Natural killer cell (primary cell): ENCODE data around the gene OLFML2B. TPM values are rescaled to one million over a fixed set of nuclear protein-coding genes. Genes with fewer than 3 reads are reported as not detected.

ENCODE experiments used
- ATAC-seq, 3 donors: fragments of 150-1000 bp in 2 of 3; fragments of 200-7000 bp in 1 of 3; cut with Tn5 transposase; 1 replicate in 1 of 3; 2 replicates in 2 of 3; pipeline ENCODE4 v1.10.0; 2021; ENCODE audit warnings: mild to moderate bottlenecking in 2 of 3, moderate library complexity in 2 of 3
- DNase-seq, 2 donors: peaks; one replicate each; pipeline versions ENCODE4 v3.0.0 to v3.0.0-alpha.2; 2013 to 2021; ENCODE audit warnings: mixed read lengths in 1 of 2
- H3K27ac ChIP-seq: one replicate; pipeline ENCODE4 v1.5.1; 2013; ENCODE audit warnings: mild to moderate bottlenecking, low read length
- H3K27me3 ChIP-seq: one replicate; pipeline ENCODE4 v1.6.1; 2013; ENCODE audit warnings: low read length; ENCODE audit not compliant: control insufficient read depth, insufficient read depth
- H3K36me3 ChIP-seq: one replicate; pipeline ENCODE4 v1.6.1; 2013; ENCODE audit warnings: low read length; ENCODE audit not compliant: control insufficient read depth, insufficient read depth
- H3K4me1 ChIP-seq: one replicate; pipeline ENCODE4 v1.6.1; 2013; ENCODE audit warnings: low read length; ENCODE audit not compliant: control insufficient read depth, insufficient read depth
- H3K4me3 ChIP-seq: one replicate; pipeline ENCODE4 v1.5.1; 2013; ENCODE audit warnings: low read length
- H3K9me3 ChIP-seq: one replicate; pipeline ENCODE4 v1.6.1; 2013; ENCODE audit warnings: low read length; ENCODE audit not compliant: control insufficient read depth, insufficient read depth
- H3K27ac Mint-ChIP-seq, 2 donors: one replicate each; pipeline ENCODE4 v1.8.0; 2022; ENCODE audit warnings: mild to moderate bottlenecking in 2 of 2, mixed read lengths in 2 of 2, moderate library complexity in 1 of 2
- H3K27me3 Mint-ChIP-seq, 2 donors: one replicate each; pipeline ENCODE4 v1.8.0; 2022; ENCODE audit warnings: low read depth in 2 of 2, mixed read lengths in 2 of 2
- H3K36me3 Mint-ChIP-seq: one replicate; pipeline ENCODE4 v1.8.0; 2022; ENCODE audit warnings: mixed read lengths
- H3K4me1 Mint-ChIP-seq, 2 donors: one replicate each; pipeline ENCODE4 v1.8.0; 2022; ENCODE audit warnings: mixed read lengths in 2 of 2
- H3K4me3 Mint-ChIP-seq: one replicate; pipeline ENCODE4 v1.8.0; 2022; ENCODE audit warnings: mild to moderate bottlenecking, moderate library complexity, mixed read lengths
- H3K9me3 Mint-ChIP-seq, 2 donors: one replicate each; pipeline ENCODE4 v1.8.0; 2022; ENCODE audit warnings: mixed read lengths in 2 of 2
- WGBS: methylation state at CpG from one replicate; pipeline ENCODE4 v1.1.7; 2013; ENCODE audit warnings: missing lambda C conversion rate; ENCODE audit not compliant: insufficient coverage; 5-methylcytosine and 5-hydroxymethylcytosine counted together
- intact Hi-C: fragments of 100-400 bp; cut with micrococcal nuclease; formaldehyde crosslinking; loops from one replicate; pipeline ENCODE4 v1.14.2; 2022
- total RNA-seq, 4 donors: library from RNA; stranded (reverse); fragments of 120-200 nt in 1 of 4; gene quantifications; one replicate each; pipeline versions ENCODE4 v1.2.3 to v1.2.4, GENCODE V29; 2013 to 2022
- TF ChIP-seq, protein P1 (sequence below): fragments of 200-600 bp; IDR thresholded peaks from one replicate; pipeline ENCODE4 v1.8.0; 2022; ENCODE audit warnings: antibody characterized with exemption

OLFML2B gene
- total RNA-seq, 3 donors from 2014 or later (not counting 1 experiment from before 2014, with no cell fraction given) = 0.33 TPM; not detected in 2

DNA sequence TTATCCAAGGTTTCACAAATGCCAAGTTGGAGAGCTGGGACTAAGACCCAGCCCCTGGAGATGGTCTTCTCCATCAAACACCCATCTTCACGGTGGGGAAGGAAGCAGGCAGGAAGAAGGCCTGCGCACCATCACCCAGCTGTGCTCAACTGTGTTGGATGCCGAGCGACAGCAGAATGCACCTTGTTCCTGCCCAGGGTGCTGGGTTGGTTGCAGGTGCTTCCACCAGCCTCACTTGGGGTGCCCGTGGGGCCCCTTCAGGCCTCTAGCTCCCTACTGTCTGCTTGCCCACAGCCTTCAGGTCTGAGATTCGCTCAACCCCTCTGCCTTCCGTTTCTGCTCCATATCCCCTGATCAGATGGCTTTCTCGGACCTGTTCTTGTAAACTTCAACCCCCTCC, 42.5 kb downstream of the OLFML2B start:
- WGBS = 44% methylated on average over 8 of the region's 8 CpGs
- Mint-ChIP-seq H3K27ac (no peak overlapping the region), H3K4me3 (no peak overlapping the region), H3K4me1 (no peaks in the 10 kb centered on the region), H3K36me3 (no peaks in the 10 kb centered on the region), H3K9me3 (no peaks in the 10 kb centered on the region), H3K27me3 (no peaks in the 10 kb centered on the region)
- no peak overlapping the region for H3K27ac ChIP-seq
- DNase-seq (no peak), ATAC-seq (no peak)
- H3K4me3 ChIP-seq = no peak overlapping the region
- intact Hi-C loops = no loop called here
- no peaks in the 10 kb centered on the region for H3K4me1 ChIP-seq
- no peaks in the 10 kb centered on the region for H3K27me3 ChIP-seq
- TF ChIP-seq, protein P1, sequence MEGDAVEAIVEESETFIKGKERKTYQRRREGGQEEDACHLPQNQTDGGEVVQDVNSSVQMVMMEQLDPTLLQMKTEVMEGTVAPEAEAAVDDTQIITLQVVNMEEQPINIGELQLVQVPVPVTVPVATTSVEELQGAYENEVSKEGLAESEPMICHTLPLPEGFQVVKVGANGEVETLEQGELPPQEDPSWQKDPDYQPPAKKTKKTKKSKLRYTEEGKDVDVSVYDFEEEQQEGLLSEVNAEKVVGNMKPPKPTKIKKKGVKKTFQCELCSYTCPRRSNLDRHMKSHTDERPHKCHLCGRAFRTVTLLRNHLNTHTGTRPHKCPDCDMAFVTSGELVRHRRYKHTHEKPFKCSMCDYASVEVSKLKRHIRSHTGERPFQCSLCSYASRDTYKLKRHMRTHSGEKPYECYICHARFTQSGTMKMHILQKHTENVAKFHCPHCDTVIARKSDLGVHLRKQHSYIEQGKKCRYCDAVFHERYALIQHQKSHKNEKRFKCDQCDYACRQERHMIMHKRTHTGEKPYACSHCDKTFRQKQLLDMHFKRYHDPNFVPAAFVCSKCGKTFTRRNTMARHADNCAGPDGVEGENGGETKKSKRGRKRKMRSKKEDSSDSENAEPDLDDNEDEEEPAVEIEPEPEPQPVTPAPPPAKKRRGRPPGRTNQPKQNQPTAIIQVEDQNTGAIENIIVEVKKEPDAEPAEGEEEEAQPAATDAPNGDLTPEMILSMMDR = no peak
- H3K9me3 ChIP-seq = no peaks in the 10 kb centered on the region
- no peaks in the 10 kb centered on the region for H3K36me3 ChIP-seq

DNA sequence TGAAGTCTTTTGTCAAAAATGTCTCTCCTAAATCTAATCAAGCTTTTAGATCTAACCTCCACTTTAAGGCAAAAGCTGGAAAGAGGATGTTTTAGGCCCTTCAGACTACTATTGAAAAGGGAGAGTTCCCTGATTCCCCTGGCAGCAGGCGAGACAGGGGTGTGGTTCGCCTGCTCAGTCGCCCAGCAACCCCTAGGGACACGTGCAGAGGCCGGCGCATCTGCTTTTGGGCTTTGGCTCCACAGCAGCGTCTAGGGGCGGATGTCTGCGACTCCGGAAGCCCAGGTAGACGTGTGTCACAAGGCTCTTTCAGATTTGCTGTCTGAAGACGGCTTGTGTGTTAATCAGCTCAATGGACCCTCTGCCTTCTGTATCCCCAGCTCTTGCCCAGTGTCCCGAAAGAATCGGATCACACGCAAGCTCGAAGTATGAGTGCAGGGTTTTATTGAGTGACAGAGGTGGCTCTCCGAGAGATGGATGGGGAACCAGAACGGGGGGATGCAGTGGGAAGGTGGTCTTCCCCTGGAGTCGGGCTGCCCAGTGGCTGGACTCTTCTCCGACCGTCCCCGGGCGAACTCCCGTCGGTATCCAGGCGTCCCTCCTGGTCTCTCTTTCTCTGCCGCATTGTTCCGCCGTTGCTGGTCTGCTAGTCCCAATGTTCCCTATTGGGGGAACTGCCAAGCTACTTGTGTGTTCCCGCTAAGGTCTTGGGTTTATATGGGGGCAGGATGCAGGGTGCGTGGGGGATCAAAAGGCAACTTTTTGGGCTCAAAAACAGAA, 45.5 kb downstream of the OLFML2B start:
- Mint-ChIP-seq H3K4me1 (no peaks in the 10 kb centered on the region), H3K9me3 (no peaks in the 10 kb centered on the region), H3K4me3 (no peak overlapping the region), H3K27ac (no peak overlapping the region), H3K27me3 (no peaks in the 10 kb centered on the region), H3K36me3 (no peaks in the 10 kb centered on the region)
- TF ChIP-seq, protein P1 = no peak
- H3K36me3 ChIP-seq = no peaks in the 10 kb centered on the region
- no peak overlapping the region for H3K27ac ChIP-seq
- no peak for ATAC-seq
- no peaks in the 10 kb centered on the region for H3K9me3 ChIP-seq
- no peaks in the 10 kb centered on the region for H3K27me3 ChIP-seq
- no peaks in the 10 kb centered on the region for H3K4me1 ChIP-seq
- H3K4me3 ChIP-seq = no peak overlapping the region
- intact Hi-C loops = no loop called here
- WGBS = 91% methylated on average over 31 of the region's 31 CpGs
- no peak for DNase-seq

DNA sequence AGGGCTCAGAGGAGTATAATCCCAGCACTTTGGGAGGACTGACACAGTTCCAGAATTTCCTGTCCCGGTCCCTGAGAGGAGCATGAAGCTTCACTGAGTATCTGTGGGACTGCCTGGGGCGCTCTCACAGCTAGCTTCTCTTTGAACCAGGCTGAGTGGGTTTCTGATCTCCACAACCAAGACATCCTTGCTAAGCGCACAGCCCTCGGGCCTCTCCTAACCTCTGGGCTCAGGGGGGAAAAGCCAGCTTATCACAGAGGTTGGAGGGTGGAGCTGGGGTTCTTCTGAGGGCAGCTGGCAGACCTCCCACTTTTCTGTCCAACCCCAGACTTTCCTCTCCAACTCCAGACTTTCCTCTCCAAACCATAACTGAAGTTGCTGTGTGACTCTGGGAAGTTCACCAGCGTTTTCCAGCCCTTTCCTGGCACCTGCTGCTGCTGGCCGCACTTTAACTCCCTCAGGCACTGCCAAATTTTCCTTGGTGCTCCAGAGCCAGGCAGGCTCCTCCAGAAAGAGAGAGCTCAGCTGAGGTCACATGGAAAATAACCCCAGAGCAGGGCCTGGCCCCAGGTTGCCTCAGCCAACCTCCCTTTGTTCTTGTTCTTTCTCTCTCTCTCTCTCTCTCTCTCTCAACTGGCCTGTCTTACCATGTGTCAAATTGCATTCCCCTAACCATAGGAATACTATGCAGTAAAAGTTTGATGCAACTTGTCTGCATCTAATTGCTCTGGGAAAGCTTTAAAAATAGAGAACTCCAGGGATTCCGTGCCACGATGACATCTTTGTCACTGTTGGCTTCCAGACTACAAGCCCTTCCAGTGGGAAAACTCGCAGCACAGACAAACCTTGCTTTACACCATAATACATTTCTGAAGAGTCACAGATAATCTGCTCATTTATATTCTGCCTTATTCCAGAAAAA, 49.5 kb downstream of the OLFML2B start:
- Histone ChIP-seq H3K9me3 (no peaks in the 10 kb centered on the region), H3K27me3 (no peaks in the 10 kb centered on the region), H3K27ac (no peak overlapping the region), H3K4me1 (no peaks in the 10 kb centered on the region), H3K4me3 (no peak overlapping the region), H3K36me3 (no peaks in the 10 kb centered on the region)
- Mint-ChIP-seq H3K27ac (no peak overlapping the region), H3K4me3 (no peak overlapping the region), H3K4me1 (no peaks in the 10 kb centered on the region), H3K36me3 (no peaks in the 10 kb centered on the region), H3K9me3 (no peaks in the 10 kb centered on the region), H3K27me3 (no peaks in the 10 kb centered on the region)
- intact Hi-C loops = no loop called here
- TF ChIP-seq, protein P1 = no peak
- ATAC-seq (no peak), DNase-seq (no peak)
- WGBS = 87% methylated on average over 9 of the region's 9 CpGs
